Hepatocyte (in vitro differentiated cells): Measurements from ENCODE around the gene IP6K3. TPM values are rescaled to one million over a fixed set of nuclear protein-coding genes. Genes with fewer than 3 reads are reported as not detected.

Experiments
- DNase-seq: peaks from one replicate; pipeline ENCODE4 v3.0.0-alpha.2; 2016; ENCODE audit warnings: low spot score
- H2AFZ ChIP-seq: fragments of 200-600 bp; sonication (generic); 2 replicates; pipeline ENCODE4 v1.6.0; 2016; ENCODE audit warnings: antibody characterized with exemption, mild to moderate bottlenecking
- H3K27ac ChIP-seq: fragments of 200-600 bp; sonication (generic); 2 replicates; pipeline ENCODE4 v1.5.1; 2016; ENCODE audit warnings: mild to moderate bottlenecking
- H3K27me3 ChIP-seq: fragments of 200-600 bp; sonication (generic); 2 replicates; pipeline ENCODE4 v1.6.1; 2016
- H3K36me3 ChIP-seq: fragments of 200-600 bp; sonication (generic); replicated peaks from 2 replicates; pipeline ENCODE4 v1.5.1; 2016; ENCODE audit warnings: low read depth; ENCODE audit not compliant: insufficient read depth
- H3K4me1 ChIP-seq: fragments of 200-600 bp; sonication (generic); 2 replicates; pipeline ENCODE4 v1.5.1; 2016; ENCODE audit warnings: mild to moderate bottlenecking, moderate library complexity; ENCODE audit not compliant: insufficient read depth
- H3K4me2 ChIP-seq: fragments of 200-600 bp; sonication (generic); 2 replicates; pipeline ENCODE4 v1.6.0; 2016
- H3K4me3 ChIP-seq: fragments of 200-600 bp; sonication (generic); 2 replicates; pipeline ENCODE4 v1.5.1; 2016; ENCODE audit warnings: mild to moderate bottlenecking
- H3K79me2 ChIP-seq: fragments of 200-600 bp; sonication (generic); 2 replicates; pipeline ENCODE4 v1.6.0; 2017; ENCODE audit warnings: mild to moderate bottlenecking
- H3K9me2 ChIP-seq: fragments of 200-600 bp; sonication (generic); replicated peaks from 2 replicates; pipeline ENCODE4 v1.6.0; 2017; ENCODE audit warnings: mild to moderate bottlenecking; ENCODE audit not compliant: insufficient read depth
- H3K9me3 ChIP-seq: fragments of 200-600 bp; sonication (generic); 2 replicates; pipeline ENCODE4 v1.5.1; 2016; ENCODE audit warnings: low read depth, mild to moderate bottlenecking
- H4K20me1 ChIP-seq: fragments of 200-600 bp; sonication (generic); 2 replicates; pipeline ENCODE4 v1.6.0; 2016; ENCODE audit warnings: mild to moderate bottlenecking; ENCODE audit not compliant: insufficient read depth, poor library complexity, severe bottlenecking
- EZH2 ChIP-seq: fragments of 200-600 bp; sonication (generic); IDR thresholded peaks from 2 replicates; pipeline ENCODE4 v1.6.1; 2016; ENCODE audit warnings: antibody characterized with exemption, mild to moderate bottlenecking, borderline replicate concordance
- EZH2phosphoT487 ChIP-seq: fragments of 200-600 bp; sonication (generic); IDR thresholded peaks from one replicate; pipeline ENCODE4 v1.6.1; 2018; ENCODE audit warnings: antibody characterized with exemption, mild to moderate bottlenecking, low read depth, moderate library complexity; ENCODE audit not compliant: unreplicated experiment, severe bottlenecking
- WGBS: methylation state at CpG from one replicate; pipeline ENCODE4 v1.1.6; 2016; ENCODE audit warnings: low lambda C conversion rate; ENCODE audit errors: missing lambda C conversion rate; 5-methylcytosine and 5-hydroxymethylcytosine counted together
- polyA plus RNA-seq: library from polyadenylated mRNA; unstranded; fragments of >200 nt; fragmentation: Nextera tagmentation; extraction: Ambion mirVana; gene quantifications from 2 replicates; pipeline ENCODE4 v1.2.1, GENCODE V29; 2016
- total RNA-seq: library from RNA; depleted of rRNA; stranded (reverse); fragments of >200 nt; gene quantifications from 2 replicates; pipeline ENCODE4 v1.2.3, GENCODE V29; 2014
- TF ChIP-seq, protein P1 (sequence below): fragments of 200-600 bp; sonication (generic); IDR thresholded peaks from 2 replicates; pipeline ENCODE4 v1.5.1; 2016; ENCODE audit warnings: antibody characterized with exemption, mild to moderate bottlenecking; ENCODE audit not compliant: poor library complexity

IP6K3 gene
- total and polyA plus RNA-seq, 2 experiments from 2014 or later, result 9.5 to 25.3 TPM

DNA sequence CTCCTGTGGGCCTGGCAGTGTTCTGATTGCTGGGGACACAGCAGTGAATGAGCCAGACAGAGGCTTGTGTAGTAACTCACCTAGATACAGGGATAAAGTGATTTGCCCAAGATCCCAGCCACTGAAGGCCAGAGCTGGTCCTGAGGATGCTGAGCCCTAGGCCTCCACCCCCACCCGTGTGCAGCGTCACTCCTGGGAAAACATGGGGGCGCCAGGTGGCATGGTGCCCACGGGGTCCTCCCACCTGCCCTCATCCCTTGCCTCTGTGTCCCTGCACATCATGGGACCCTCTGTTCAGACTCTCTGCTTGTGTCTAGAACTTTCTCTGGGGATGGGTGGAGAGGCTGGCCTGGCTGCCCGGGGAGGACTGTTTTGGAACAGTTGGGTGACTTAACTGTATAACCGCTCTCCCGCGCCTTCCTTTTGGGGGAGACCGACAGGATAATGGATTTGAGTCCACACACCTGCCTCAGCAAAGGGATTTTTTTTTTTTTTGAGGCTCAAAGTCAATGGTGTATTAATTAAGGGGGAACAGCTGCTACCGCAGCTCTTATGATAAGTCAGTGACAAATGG, 22.6 kb upstream of the IP6K3 start:
- Histone ChIP-seq H3K9me3 (no peaks in the 10 kb centered on the region), H4K20me1 (no peaks in the 10 kb centered on the region), H3K27ac (no peak overlapping the region), H3K9me2 (no peaks in the 10 kb centered on the region), H3K36me3 (no peaks in the 10 kb centered on the region), H3K4me2 (no peak overlapping the region), H2AFZ (no peak overlapping the region), H3K79me2 (no peaks in the 10 kb centered on the region), H3K27me3 (no peaks in the 10 kb centered on the region), H3K4me1 (peaks cover 33% of the 10 kb centered on the region), H3K4me3 (no peak overlapping the region)
- no peak for DNase-seq
- TF ChIP-seq, protein P1, sequence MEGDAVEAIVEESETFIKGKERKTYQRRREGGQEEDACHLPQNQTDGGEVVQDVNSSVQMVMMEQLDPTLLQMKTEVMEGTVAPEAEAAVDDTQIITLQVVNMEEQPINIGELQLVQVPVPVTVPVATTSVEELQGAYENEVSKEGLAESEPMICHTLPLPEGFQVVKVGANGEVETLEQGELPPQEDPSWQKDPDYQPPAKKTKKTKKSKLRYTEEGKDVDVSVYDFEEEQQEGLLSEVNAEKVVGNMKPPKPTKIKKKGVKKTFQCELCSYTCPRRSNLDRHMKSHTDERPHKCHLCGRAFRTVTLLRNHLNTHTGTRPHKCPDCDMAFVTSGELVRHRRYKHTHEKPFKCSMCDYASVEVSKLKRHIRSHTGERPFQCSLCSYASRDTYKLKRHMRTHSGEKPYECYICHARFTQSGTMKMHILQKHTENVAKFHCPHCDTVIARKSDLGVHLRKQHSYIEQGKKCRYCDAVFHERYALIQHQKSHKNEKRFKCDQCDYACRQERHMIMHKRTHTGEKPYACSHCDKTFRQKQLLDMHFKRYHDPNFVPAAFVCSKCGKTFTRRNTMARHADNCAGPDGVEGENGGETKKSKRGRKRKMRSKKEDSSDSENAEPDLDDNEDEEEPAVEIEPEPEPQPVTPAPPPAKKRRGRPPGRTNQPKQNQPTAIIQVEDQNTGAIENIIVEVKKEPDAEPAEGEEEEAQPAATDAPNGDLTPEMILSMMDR, result no peak
- no peak for TF ChIP-seq EZH2phosphoT487
- TF ChIP-seq EZH2, result no peak
- 87% methylated on average over 10 of the region's 10 CpGs for WGBS

DNA sequence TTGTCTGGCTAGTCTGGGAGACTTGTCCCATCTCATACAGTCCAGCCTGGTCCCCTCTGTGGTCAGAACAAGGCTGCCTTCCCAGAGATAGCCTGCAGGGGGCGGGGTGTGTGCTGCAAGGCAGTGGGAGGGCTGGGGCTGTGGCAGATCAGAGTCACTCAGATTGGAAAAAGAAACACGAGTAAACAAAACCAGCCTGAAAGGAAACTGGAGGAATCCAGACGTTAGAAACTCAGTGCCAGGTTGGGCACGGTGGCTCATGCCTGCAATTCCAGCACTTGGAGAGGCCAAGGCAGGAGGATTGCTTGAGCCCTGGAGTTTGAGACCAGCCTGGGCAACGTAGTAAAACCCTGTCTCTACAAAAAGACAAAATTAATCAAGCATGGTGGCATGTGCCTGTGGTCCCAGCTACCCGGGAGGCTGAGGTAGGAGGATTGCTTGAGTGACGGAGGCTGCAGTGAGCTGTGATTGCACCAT, 22.0 kb upstream of the IP6K3 start:
- DNase-seq, result peak; percentile 90
- no peaks in the 10 kb centered on the region for H3K9me2 ChIP-seq
- H3K4me2 ChIP-seq, result no peak overlapping the region
- no peak overlapping the region for H2AFZ ChIP-seq
- no peaks in the 10 kb centered on the region for H4K20me1 ChIP-seq
- WGBS, result 35% methylated on average over 7 of the region's 7 CpGs
- no peak overlapping the region for H3K27ac ChIP-seq
- no peaks in the 10 kb centered on the region for H3K36me3 ChIP-seq
- H3K4me3 ChIP-seq, result no peak overlapping the region
- H3K79me2 ChIP-seq, result no peaks in the 10 kb centered on the region
- TF ChIP-seq, protein P1, result peak; percentile 79
- no peak for TF ChIP-seq EZH2
- H3K9me3 ChIP-seq, result no peaks in the 10 kb centered on the region
- no peaks in the 10 kb centered on the region for H3K27me3 ChIP-seq
- peaks cover 33% of the 10 kb centered on the region for H3K4me1 ChIP-seq

DNA sequence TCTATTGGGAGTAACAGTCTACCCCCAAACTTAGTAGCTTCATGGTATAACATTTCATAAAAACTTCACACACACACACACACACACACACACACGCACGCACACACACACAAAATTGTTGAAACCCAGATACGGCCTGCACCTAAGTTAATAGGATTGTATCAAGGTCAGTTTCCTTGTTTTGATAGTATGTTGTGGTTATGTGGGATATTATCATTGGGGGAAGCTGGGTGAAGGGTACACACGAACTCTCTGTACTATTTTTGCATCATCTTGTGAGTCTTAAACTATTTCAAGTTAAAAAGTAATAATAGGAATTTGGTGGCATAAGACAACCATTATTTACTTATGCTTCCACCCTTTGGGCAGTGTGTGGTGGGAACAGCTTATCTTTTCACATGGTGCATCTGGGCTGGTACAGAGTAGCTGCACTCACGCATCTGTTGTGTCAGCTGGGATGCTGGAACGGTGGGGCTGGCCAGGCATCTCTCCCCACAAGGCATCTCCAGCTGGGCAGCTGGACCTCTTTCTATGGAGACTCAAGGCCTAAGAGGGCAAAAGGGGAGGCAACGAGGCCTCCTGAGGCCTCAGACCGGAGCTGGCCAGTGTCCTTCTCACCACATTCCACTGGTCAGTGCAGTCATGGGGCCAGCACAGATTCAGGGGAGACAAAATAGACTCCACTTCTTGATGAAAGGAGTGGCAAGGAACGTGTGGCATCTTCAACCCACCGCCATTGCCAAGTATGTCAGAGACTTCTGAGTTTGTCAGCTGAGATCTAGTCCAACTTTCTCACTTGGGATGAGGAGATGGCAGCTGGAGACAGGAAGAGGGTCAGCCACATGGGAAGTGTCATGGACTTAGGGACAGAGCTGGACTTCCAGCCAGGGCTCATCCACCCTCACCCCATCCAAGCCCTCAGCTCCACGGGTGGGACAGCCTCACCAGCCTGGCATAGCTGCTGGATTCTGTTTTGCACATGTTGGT, 20.5 kb upstream of the IP6K3 start:
- Histone ChIP-seq H3K9me3 (no peaks in the 10 kb centered on the region), H3K4me1 (peaks cover 25% of the 10 kb centered on the region), H3K36me3 (no peaks in the 10 kb centered on the region), H3K4me3 (no peak overlapping the region), H3K79me2 (no peaks in the 10 kb centered on the region), H3K9me2 (no peaks in the 10 kb centered on the region), H3K27ac (no peak overlapping the region), H3K4me2 (no peak overlapping the region), H4K20me1 (no peaks in the 10 kb centered on the region), H2AFZ (no peak overlapping the region), H3K27me3 (no peaks in the 10 kb centered on the region)
- 73% methylated on average over 11 of the region's 11 CpGs for WGBS
- no peak for TF ChIP-seq EZH2
- TF ChIP-seq EZH2phosphoT487, result no peak
- TF ChIP-seq, protein P1, result no peak
- DNase-seq, result no peak
